Putamen (tissue), 1 donor: Measurements from ENCODE around the gene EGLN1.
A peak's percentile ranks its signal among the peaks of the same experiment; 100 is the strongest.

ENCODE experiments used
- DNase-seq: peaks from one replicate; pipeline ENCODE4 v3.0.0-alpha.2; 2016; ENCODE audit warnings: low spot score

The EGLN1 gene

GRCh38 chr1:231395998-231396390, 26.1 kb downstream of the EGLN1 start:
- no peak for DNase-seq

GRCh38 chr1:231395076-231395997, 26.8 kb downstream of the EGLN1 start:
- no peak for DNase-seq

GRCh38 chr1:231393668-231394067, 28.4 kb downstream of the EGLN1 start:
- DNase-seq, result no peak

- no peak for DNase-seq
Measured at GRCh38 chr1:231392389-231393131, 29.5 kb downstream of the EGLN1 start.

- DNase-seq, result no peak
Measured at GRCh38 chr1:231390071-231390470, 32.0 kb downstream of the EGLN1 start.

GRCh38 chr1:231387770-231388669, 34.1 kb downstream of the EGLN1 start:
- no peak for DNase-seq

GRCh38 chr1:231386466-231386865, 35.6 kb downstream of the EGLN1 start:
- no peak for DNase-seq

- no peak for DNase-seq
Measured at GRCh38 chr1:231385416-231385748, 36.7 kb downstream of the EGLN1 start.

- DNase-seq, result no peak
Measured at GRCh38 chr1:231384696-231385415, 37.2 kb downstream of the EGLN1 start.

GRCh38 chr1:231383159-231383860, 38.8 kb downstream of the EGLN1 start:
- DNase-seq, result no peak

GRCh38 chr1:231382426-231382825, 39.7 kb downstream of the EGLN1 start:
- no peak for DNase-seq

- DNase-seq, result no peak
Measured at GRCh38 chr1:231381729-231382128, 40.4 kb downstream of the EGLN1 start.

- no peak for DNase-seq
Measured at GRCh38 chr1:231376875-231377549, 45.1 kb downstream of the EGLN1 start.

- DNase-seq, result no peak
Measured at GRCh38 chr1:231376101-231376500, 46.0 kb downstream of the EGLN1 start.

- no peak for DNase-seq
Measured at GRCh38 chr1:231374394-231374793, 47.7 kb downstream of the EGLN1 start.

- DNase-seq, result no peak
Measured at GRCh38 chr1:231372501-231372900, 49.6 kb downstream of the EGLN1 start.

- DNase-seq, result peak; percentile 34
Measured at GRCh38 chr1:231369282-231369681, 52.8 kb downstream of the EGLN1 start.

- no peak for DNase-seq
Measured at GRCh38 chr1:231364192-231364591, 57.9 kb downstream of the EGLN1 start.

GRCh38 chr1:231363624-231364023, 58.5 kb downstream of the EGLN1 start:
- no peak for DNase-seq

GRCh38 chr1:231362325-231362724, 59.8 kb downstream of the EGLN1 start:
- DNase-seq, result no peak
